ENCODE measurements around the gene RASGRF2.
A peak's percentile ranks its signal among the peaks of the same experiment; 100 is the strongest.
"Not testable (repeated sequence)": the region's sequence is repeated elsewhere in the genome, so short reads cannot be mapped to it uniquely, and the experiment has no call there.

RASGRF2 gene

DNA sequence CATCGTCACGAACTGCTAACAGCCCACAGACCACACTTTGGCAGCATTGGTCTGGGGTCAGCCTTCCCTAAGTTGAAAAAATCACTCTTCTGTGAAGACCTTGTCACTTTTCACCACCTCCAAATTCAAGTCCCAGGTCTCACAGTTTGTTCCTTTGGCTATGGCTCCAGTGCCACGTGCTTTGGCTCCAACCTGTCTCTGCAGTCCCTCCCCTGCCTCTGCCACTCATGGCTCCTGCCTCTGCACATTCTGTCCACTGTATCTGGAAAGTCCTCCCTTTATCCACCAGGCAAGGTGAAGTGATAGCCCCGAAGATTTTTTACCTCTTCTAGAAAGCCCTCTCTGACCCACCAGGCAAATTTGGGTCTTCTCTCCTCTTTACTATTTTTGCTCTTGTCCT lies 278.3 kb downstream of the RASGRF2 start:
- DNase-seq (ENCODE audit: low read depth in 2 of 2) = no peak

DNA sequence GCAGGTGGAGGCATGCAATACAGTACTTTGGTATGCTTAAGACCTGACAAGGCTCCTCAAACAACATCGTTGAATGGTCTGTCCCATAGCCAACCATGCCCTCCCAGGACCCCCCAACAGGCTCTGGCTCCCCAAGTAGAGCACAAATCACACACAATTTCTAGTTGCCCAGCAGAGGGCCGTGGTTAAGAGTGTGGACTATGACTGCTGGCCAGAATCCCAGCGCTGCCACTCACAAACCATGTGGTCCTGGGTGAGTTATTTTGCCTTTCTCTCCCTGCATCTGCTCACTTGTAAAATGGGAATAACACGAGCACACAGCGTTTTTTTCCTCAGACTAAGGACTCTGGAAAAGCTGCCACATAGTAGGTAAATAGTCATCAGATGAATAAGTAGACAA lies 279.4 kb downstream of the RASGRF2 start:
- no peak for DNase-seq (ENCODE audit: low read depth in 2 of 2)

DNA sequence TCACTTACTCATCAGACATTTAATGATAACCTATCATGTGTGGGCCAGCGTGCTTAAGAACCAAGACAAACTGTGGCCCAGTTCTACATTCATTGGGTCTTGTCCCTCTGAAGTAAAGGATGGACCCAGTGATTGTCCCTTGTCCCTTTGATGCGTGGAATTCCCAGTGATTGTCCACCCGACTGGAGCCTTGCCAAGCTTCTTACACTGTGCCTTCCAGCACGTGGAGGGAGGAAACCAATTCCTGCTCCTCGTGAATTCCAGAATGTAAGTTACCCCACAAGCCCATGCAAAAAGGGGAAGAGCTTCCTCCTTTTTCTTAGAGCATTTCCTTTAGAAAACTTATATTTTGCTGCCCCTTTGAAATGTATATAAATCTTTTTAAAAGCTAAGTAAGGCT lies 280.8 kb downstream of the RASGRF2 start:
- DNase-seq (ENCODE audit: low read depth in 2 of 2) = no peak

DNA sequence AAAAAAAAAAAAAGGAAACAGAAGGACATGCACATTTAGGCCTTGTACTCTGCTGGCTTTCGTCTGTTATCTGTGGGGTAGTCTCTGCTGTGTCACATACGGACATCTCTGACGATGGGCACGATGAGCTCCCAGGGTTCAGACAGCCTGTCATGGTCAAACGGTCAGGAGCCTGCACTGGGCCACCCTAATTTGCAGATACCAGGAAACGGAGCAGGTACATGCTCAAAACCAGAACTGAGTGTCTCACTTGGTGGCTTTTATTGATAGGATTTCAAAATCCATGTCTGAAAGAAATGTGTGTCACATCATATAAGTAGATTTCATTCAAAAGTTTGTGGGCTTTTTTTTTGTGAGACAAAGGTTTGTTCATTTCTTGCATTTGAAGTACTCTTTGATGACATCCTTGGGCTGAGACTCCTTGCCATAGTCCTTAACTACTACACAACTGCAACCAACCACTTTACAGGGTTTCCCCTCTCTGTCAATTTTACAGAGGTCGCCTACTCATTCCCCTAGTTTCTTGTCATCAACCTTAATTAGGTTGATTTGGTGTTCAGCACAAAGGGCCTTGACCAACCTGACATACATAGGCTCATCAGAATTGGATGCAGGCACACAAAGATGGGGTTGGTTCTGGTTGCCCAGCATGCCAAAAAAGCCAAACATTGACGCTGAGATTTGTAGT lies 281.9 kb downstream of the RASGRF2 start:
- DNase-seq (ENCODE audit: low read depth in 2 of 2) = no peak

DNA sequence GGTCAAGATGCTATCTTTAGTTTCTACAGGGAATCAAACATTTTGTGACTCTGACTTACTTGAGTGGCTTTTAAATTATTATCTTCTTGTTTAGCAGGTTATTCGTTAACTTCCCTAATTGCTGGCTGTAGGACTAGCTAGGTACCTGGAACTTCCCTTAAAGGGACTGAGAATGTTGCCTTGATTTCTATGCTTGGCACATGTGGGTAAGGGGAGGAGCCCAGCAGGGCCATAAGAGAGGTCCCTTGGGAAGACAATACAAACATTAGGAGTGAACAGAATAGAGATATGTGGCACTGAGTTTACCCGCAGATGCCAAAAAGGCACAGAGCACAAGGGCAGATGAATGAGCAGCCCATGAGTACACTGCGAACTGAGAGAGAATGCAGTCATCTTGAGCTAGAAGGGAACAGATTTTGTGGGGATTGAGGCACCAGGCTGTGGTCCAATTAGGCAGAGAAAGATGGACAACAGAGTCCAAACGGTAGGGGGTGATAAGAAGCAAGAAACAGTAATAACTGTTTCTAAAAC lies 282.8 kb downstream of the RASGRF2 start:
- no peak for DNase-seq (ENCODE audit: low read depth in 2 of 2)

DNA sequence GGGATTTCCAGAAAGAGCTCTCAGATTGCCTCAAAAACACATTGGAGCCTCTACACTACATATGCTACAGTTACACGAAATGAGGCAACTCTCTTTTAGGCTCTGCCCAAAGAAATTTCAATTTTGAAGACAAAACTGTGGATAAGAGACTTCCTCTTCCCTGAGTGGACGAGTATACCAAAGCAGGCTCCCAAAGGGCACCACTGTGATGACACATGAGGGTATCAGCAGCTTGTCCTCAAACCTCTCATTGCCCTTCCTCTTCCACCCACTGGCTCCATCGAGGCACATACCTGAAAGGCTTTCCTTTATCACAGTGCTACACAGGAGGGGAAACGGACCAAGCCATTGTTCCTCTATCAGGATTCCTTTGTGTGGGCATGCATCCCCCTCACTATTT lies 284.3 kb downstream of the RASGRF2 start:
- DNase-seq (ENCODE audit: low read depth in 2 of 2) = no peak

DNA sequence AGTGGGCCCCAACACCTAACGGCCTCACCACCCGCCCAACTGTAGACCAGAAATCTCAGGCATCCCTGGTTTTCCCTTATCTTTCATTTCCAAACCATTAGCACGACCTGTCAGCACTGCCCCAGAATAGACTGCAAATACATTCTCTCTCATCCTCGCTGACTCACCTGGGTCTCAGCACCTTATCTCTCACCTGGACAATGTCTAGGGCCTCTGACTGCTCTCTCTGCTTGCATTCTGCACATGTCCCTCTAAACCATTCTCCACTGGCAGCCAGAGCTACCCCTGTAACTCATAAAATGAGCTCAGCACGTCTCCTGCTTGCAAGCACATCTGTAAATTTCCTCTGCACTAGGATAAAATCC lies 285.7 kb downstream of the RASGRF2 start:
- no peak for DNase-seq (ENCODE audit: low read depth in 2 of 2)

DNA sequence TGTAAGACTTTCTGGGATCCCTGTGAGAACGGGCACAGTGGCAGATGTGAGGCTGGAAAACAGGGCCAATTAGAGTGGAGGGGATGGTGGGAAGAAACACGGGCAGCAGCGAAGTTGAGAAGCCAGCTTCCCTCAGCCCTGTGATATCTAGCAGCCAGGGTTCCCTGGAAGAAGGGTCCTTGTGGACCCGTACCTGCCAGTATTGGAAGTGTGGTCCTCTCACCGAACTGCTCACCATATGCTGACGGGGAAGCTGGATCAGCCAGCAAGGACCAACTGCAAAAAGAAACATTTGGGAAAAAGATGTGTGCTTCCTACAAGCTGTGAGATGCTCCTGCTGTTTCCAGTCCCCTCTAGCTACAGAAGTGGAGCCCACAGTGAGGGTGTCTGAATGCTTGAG lies 286.5 kb downstream of the RASGRF2 start:
- no peak for DNase-seq (ENCODE audit: low read depth in 2 of 2)

DNA sequence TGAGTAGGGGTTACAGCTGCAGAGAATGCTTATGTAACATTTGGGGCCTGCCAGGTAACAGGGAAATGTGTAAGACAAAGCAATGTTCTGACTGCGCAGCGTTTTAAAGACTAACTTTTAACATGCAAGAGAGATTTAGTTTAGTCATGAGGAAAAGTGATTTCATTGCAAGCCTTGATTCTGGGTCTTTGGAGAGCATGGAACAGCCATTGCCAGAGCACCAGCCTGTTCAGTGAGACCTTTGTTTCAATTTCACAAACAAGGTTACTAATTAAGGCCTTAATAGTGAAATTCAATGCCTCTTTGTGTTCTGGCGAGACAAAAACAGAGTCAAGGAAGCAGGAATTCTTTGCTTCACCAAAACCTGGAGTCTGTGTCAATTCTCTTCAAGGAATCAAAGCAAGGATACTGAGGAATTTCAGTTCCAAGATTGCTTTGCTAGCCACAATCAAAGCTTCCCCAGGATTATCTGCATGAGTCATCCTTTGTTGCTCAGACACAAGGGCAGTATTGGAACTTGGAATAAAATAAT lies 287.3 kb downstream of the RASGRF2 start:
- peak; percentile 15 to 20 for DNase-seq (ENCODE audit: low read depth in 2 of 2)

DNA sequence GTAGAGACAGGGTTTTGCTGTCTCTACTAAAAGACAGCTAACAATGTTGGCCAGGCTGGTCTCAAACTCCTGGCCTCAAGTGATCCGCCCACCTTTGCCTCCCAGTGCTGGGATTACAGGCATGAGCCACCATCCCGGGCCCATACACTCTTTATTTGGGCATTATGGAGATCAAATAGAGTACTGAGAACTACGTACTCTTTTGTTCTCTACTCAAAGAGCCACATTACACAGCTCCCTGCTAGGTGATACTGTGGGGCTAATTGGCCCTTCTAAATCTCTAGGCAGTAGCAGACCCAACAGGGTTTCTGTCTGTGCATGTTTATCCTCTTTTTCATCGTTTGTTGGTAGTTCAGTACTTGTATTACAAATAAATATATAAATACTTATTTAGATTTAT lies 289.1 kb downstream of the RASGRF2 start:
- DNase-seq (ENCODE audit: low read depth in 2 of 2) = no peak

DNA sequence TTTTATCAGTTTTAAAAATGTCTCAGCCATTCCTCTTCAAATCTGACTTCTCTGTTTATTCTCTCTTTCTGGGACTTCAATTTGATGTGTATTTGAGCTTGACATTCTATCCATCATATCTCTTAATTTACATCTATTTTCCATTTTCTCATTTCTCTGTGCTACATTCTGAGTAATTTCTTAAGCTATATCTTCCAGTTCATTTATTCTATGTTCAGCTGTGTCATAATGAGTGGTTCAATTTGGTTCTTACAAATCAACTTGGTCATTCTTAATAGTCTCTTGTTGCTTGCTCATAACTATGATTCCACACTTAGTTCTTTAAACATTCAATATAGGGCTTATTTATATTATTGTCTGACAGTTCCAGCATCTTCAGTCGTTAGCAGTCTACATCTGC lies 289.8 kb downstream of the RASGRF2 start:
- no peak for DNase-seq (ENCODE audit: low read depth in 2 of 2)

DNA sequence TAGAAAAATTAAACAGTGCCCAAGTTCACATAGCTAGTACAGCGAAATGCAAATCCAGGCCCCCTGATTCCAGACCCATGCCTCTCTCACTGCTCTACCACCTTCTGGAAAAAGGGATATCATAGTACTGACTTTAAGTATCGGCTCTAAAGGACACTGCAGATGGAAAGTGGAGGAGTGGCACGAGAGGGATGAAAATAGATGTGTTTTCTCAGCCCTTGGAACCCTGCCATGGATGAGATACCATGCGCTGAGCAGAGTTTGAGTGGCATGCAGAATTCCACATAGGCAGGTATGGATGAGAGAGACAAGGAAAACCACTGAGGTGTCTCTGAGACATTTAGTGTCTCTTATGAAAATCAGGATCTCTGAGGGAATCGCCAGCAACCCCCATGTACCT lies 291.8 kb downstream of the RASGRF2 start:
- DNase-seq (ENCODE audit: low read depth in 2 of 2) = no peak

DNA sequence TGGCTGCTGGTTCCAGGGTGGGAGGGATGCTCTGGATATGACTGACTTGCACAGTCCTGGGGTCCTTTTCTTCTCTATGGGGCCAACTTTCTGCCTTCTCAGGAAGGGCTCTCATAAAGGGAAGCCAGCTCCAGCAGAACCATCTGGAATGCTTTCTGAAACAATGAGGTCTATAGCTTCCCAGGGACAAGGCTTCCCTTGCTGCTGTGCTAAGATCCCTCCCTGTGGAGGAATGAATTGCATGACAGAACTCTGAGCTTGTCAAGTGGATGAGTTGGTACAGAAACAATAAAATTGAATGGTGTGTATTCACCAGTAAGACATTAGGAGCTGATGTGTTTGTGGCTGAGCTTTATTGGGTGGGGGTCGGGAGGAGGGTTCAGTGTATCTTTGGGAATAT lies 292.7 kb downstream of the RASGRF2 start:
- no peak for DNase-seq (ENCODE audit: low read depth in 2 of 2)

DNA sequence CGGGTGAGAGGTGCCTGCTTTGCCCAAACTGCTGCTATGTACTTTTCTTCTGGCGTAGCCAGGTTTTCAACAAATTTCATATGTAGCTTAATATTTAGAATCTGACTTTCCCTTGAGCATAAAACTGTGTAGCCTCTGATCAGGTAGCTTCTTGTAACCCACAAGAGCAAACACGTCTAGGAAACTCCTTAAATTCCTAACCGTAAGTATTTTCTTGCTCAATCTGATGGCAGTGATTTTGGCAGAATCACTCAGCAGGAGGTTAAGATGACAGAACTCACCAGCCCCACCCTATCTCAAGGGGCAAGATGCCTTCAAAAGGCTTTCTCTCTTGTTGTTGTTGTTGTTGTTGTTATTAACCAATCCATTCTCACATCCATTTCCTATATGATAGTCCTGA lies 293.7 kb downstream of the RASGRF2 start:
- DNase-seq (ENCODE audit: low read depth in 2 of 2) = no peak

DNA sequence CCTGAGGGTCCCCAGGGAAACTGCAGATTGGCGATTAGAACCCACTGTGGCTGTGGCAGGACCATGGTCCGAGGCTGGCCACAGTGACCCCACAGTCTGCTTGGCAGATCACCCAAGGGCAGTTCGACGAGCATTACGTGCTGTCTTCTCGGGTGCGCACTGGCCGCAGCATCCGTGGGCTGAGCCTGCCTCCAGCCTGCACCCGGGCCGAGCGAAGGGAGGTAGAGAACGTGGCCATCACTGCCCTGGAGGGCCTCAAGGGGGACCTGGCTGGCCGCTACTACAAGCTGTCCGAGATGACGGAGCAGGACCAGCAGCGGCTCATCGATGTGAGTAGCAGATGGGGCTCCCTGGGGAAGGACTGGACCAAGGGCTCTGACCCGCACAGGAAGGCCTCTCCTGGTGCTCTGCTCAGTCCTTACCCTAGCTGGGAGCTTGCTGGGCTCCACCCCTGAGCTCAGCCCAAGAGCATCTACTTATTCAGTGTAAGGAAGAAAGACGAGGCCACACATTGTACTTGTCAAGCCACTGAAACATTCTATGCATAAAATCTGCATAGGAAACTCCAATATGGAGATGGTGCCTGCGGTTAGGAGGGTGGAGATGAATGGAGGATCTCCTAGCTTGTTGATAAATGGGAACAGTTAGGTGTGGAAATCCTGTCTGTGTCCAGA lies 294.9 kb downstream of the RASGRF2 start:
- no peak for DNase-seq (ENCODE audit: low read depth in 2 of 2)

DNA sequence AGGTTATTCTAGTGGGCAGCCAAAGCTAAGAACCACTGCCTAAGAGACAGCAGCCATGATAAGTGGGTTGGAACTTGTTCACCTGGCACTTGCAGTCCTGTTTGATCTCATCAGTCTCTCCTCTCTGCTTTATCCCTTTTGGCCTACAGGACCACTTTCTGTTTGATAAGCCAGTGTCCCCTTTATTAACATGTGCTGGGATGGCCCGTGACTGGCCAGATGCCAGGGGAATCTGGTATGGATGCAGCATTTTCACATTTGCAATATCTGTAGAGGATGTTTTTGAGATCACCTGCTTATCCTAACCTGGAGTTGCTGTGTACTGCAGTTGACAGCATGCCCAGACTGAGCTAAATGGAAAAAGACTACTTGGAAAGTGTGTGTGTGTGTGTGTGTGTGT lies 296.6 kb downstream of the RASGRF2 start:
- DNase-seq (ENCODE audit: low read depth in 2 of 2) = no peak

DNA sequence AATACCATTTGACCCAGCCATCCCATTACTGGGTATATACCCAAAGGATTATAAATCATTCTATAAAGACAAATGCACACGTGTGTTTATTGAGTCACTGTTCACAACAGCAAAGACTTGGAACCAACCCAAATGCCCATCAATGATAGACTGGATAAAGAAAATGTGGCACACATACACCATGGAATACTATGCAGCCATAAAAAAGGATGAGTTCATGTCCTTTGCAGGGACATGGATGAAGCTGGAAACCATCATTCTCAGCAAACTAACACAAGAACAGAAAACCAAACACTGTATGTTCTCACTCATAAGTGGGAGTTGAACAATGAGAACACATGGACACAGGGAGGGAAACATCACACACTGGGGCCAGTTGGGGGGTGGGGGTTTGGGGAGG lies 302.6 kb downstream of the RASGRF2 start:
- DNase-seq (ENCODE audit: low read depth in 2 of 2) = not testable (repeated sequence)

DNA sequence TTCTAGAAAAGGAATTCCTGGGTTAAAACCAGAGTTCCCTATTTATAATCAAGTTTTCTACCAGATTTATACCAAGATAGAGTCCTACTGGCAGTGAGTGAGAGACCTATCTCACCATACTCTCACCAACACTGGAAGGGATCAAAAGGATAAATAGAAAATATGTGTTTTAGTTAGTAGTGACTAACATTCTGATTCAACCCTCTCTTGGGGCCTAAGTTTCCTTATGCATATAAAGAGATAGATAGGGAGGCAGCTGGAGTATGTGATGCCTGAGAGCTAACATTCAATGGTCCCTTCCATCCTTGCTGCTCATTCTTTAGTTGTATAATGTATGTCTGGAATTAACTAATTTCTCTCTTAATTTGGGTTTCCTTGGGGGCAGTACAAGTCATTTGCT lies 304.9 kb downstream of the RASGRF2 start:
- no peak for DNase-seq (ENCODE audit: low read depth in 2 of 2)

DNA sequence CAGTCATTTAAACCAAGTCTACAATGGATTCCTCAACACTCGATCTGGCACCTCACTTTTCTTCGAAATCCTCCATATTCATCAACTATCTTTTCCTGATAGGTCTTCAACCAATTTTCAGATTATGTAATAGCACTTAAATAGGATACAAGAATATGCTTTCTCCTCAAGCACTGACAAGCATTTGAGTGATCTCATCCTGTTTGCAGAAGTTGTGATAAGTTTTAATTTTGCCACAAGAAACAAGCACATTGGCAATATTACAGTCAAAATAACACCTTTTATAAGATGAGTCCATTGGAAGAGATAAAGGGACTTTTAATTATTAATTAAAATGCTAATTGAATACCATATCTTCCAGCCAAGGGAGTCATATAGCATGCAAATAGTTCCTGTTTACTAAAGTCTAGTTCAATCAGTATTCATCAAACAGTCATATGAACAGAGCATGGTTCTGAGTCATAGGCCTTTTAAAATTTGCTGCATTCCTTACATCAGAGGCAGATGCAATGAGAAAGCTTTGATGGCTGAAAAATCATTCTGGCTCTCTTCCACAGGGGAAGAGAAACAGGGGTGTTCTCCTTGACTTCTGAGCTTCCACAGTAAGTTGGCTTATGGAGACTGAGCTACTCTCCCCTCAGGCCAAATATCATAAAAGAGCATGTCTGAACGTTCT lies 308.5 kb downstream of the RASGRF2 start:
- DNase-seq (ENCODE audit: low read depth in 2 of 2) = peak; percentile 70 to 71

DNA sequence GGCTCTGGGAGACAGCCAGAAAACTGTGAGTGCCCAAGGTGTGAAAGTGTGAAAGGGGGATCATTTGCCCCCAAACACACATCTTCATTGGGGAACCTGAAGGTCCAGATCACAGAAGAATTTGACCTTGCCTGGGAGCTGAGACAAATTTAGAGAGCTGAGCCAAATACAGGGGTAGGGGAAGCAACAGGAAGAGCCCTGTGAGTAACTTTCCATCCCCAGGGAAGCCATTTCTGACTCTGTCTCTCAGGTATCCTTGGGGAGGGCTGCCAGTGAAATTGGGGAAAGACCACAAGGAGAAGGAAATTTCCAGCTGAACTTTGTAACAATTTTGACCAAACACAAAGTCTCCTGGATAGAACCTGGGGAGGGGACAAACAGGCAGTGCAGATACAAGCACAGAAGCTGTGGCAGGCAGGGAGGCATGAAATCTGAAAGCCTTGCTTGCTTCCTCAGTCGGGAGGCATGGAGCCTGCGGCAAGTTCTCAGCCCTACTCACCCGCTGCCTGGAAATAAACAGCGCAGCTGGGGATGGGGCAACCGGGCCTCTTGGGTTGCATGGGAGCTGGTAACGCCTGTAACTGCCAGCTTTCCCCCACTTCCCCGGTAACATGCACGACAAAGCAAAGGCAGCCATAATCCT lies 309.7 kb downstream of the RASGRF2 start:
- no peak for DNase-seq (ENCODE audit: low read depth in 2 of 2)

DNA sequence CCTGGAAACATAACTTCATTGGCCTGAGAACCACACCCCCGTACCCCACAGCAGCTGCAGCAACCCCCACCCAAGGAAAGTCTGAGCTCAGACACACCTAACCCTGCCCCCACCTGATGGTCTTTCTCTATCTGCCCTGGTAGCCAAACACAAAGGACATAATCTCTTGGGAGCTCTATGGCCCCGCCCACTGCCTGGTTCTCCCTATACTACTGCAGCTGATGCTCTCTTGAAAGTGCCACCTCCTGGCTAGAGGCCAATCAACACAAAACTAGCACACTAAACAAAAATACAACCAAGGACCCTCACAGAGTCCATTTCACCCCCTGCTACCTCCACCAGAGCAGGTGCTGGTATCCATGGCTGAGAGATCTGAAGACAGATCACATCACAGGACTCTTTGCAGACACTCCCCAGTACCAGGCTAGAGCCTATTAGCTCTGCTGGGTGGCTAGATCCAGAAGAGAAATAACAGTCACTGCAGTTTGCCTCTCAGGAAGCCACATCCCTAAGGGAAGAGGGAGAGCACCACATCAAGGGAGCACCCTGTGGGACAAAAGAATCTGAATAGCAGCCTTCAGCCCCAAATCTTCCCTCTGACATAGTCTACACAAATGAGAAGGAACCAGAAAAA lies 310.3 kb downstream of the RASGRF2 start:
- DNase-seq (ENCODE audit: low read depth in 2 of 2) = not testable (repeated sequence)

Measured in fibroblast of skin of left biceps (primary cell).